Activated T-helper 17 cell treated with anti-CD3 and anti-CD28 coated beads, Interleukin-2, amount 50 U/mL, for 72 hours (primary cell): Measurements from ENCODE around the gene MRPS23. TPM values are rescaled to one million over a fixed set of nuclear protein-coding genes. Genes with fewer than 3 reads are reported as not detected.

ENCODE experiments used
- ATAC-seq: fragments of 150-1000 bp; cut with Tn5 transposase; replicated peaks from 2 replicates; pipeline ENCODE4 v1.10.0; 2021; ENCODE audit warnings: mild to moderate bottlenecking, moderate library complexity
- H3K27ac Mint-ChIP-seq: one replicate; pipeline ENCODE4 v1.8.0; 2022; ENCODE audit warnings: mixed read lengths
- H3K27me3 Mint-ChIP-seq: one replicate; pipeline ENCODE4 v1.8.0; 2022; ENCODE audit warnings: mixed read lengths
- H3K36me3 Mint-ChIP-seq: one replicate; pipeline ENCODE4 v1.8.0; 2022; ENCODE audit warnings: low read depth, mild to moderate bottlenecking, mixed read lengths
- H3K4me1 Mint-ChIP-seq: one replicate; pipeline ENCODE4 v1.8.0; 2022; ENCODE audit warnings: mixed read lengths
- H3K4me3 Mint-ChIP-seq: one replicate; pipeline ENCODE4 v1.8.0; 2022; ENCODE audit warnings: mild to moderate bottlenecking, mixed read lengths
- H3K9me3 Mint-ChIP-seq: one replicate; pipeline ENCODE4 v1.8.0; 2022; ENCODE audit warnings: mixed read lengths
- total RNA-seq, 2 donors: library from RNA; stranded (reverse); gene quantifications; one replicate each; pipeline ENCODE4 v1.2.3, GENCODE V29; 2022

MRPS23 gene
- total RNA-seq, 2 donors from 2014 or later, result 27.5 to 48.5 TPM

DNA sequence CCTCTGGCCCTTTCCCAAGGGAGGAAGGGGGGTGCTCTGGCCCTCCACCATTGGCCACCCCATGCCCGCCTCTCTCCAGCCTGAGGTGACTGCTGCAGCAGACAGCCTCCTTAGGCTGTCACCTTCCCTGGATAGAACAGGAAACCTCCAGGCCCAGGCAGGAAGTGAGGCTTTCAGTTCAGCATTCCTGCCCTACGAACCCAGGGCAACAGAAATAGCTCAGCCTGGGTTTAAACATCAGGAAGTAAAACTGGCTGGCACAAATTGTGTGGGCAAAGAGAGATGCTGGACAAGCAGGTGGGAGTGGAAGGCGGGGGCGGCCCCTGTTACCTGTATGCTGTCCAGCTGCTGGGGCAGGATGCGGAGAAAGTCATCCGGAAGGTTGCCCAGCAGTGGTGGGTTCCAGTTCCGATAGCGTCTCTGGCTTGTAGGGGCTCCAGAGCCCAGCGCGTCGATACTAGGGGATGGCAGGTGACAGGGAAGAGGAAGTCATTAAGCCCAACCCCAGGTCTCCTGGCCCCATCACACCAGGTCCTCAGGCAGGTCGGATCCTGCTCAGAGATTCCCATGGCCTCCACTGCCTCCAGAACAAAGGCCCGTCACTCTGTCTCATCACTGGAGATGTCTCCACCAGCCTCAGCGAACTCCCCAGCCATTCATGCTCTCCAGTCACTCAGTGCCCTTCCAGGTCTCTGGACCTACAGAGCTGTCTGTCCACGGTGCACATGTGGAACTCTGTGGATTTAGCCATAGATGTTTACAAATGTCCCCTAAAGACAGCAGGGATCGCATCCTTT is 23.6 kb upstream of the MRPS23 start:
- peaks cover 23% of the 10 kb centered on the region for H3K27me3 Mint-ChIP-seq
- H3K4me1 Mint-ChIP-seq, result peaks cover 9% of the 10 kb centered on the region
- H3K4me3 Mint-ChIP-seq, result peak overlapping the region; percentile 32
- no peak for ATAC-seq
- no peaks in the 10 kb centered on the region for H3K36me3 Mint-ChIP-seq
- no peaks in the 10 kb centered on the region for H3K9me3 Mint-ChIP-seq
- no peak overlapping the region for H3K27ac Mint-ChIP-seq

DNA sequence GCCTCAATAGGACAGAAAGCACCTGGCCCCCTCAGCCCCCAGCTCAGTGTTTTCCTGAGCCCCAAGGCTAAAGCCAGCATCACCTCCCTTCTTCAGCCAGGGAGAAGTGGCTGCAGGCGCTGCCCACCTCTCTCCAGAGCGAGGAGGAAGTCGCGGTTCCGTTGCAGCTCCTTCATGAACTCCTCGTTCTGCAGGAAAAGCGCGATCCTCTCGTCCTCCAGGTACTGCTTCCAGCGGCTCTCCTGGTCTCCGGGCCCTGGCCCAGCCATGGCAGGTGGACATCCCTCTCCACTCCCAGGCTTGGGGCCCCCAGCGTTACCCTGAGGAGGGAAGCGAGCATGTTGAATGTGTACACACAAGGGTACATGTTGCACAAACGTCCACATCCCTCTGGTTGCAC is 22.7 kb upstream of the MRPS23 start:
- Mint-ChIP-seq H3K4me3 (no peak overlapping the region), H3K4me1 (peaks cover 8% of the 10 kb centered on the region), H3K27ac (no peak overlapping the region), H3K27me3 (peaks cover 23% of the 10 kb centered on the region), H3K36me3 (no peaks in the 10 kb centered on the region), H3K9me3 (no peaks in the 10 kb centered on the region)
- no peak for ATAC-seq

DNA sequence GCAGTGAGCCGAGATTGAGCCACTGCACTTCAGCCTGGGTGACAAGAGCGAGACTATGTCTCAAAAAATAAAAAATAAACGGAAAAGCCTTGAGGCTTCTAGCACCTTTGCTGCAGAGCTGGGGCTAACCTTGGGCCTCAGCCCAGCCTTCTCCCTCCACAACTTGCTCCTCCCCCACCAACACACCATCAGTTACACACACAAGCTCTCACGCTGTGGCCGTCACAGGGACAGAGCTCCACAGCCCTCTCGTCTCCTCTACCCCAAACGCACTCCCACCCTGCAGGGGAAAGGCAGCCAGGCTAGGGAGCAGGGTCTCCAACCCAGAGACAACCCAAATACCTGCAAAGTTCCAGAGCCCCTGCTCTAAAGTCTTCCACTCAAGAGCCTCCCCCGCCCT is 22.0 kb upstream of the MRPS23 start:
- Mint-ChIP-seq H3K4me1 (peaks cover 10% of the 10 kb centered on the region), H3K27ac (no peak overlapping the region), H3K9me3 (no peaks in the 10 kb centered on the region), H3K27me3 (peaks cover 23% of the 10 kb centered on the region), H3K4me3 (no peak overlapping the region), H3K36me3 (no peaks in the 10 kb centered on the region)
- ATAC-seq, result no peak

DNA sequence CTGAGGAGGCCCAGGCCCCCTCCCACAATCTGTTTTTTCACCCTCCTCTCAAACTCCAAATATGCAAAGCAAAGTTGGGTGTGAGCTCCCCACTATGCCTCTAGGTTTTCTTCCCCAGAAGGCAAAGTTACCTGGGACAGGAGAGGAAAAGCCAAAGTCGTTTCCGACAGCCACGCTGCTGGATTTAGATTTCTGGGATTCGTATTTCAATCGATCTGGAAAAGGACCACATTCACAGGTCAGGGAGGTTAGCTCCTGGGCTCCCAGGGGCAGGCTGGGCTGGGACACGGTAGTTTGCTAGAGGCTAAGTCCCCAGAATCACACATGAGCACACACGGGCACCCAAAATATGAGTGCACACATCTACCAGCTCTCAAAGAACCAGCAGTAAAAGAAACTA is 21.3 kb upstream of the MRPS23 start:
- H3K9me3 Mint-ChIP-seq, result no peaks in the 10 kb centered on the region
- H3K27me3 Mint-ChIP-seq, result peaks cover 19% of the 10 kb centered on the region
- H3K4me1 Mint-ChIP-seq, result peaks cover 10% of the 10 kb centered on the region
- H3K36me3 Mint-ChIP-seq, result no peaks in the 10 kb centered on the region
- no peak for ATAC-seq
- no peak overlapping the region for H3K27ac Mint-ChIP-seq
- no peak overlapping the region for H3K4me3 Mint-ChIP-seq

DNA sequence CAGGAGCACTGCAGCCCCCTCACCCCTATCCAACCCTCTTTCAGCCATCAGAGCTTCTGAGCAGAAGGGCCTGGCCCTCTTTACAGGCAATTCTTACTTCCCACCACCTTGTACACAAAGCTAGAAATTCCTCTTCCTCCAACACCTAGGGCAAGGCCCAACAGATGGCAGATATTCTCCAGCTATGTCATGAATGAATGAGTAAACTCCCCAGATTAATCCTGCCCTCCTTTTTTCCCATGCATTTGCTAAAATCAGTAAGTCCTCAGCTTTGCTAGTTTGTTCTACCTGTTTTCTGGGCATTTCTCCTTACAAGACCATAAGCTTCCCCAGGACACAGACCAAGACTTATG is 20.4 kb upstream of the MRPS23 start:
- no peak overlapping the region for H3K4me3 Mint-ChIP-seq
- peaks cover 10% of the 10 kb centered on the region for H3K4me1 Mint-ChIP-seq
- no peak for ATAC-seq
- H3K36me3 Mint-ChIP-seq, result no peaks in the 10 kb centered on the region
- H3K27me3 Mint-ChIP-seq, result peaks cover 16% of the 10 kb centered on the region
- H3K27ac Mint-ChIP-seq, result no peak overlapping the region
- H3K9me3 Mint-ChIP-seq, result no peaks in the 10 kb centered on the region

DNA sequence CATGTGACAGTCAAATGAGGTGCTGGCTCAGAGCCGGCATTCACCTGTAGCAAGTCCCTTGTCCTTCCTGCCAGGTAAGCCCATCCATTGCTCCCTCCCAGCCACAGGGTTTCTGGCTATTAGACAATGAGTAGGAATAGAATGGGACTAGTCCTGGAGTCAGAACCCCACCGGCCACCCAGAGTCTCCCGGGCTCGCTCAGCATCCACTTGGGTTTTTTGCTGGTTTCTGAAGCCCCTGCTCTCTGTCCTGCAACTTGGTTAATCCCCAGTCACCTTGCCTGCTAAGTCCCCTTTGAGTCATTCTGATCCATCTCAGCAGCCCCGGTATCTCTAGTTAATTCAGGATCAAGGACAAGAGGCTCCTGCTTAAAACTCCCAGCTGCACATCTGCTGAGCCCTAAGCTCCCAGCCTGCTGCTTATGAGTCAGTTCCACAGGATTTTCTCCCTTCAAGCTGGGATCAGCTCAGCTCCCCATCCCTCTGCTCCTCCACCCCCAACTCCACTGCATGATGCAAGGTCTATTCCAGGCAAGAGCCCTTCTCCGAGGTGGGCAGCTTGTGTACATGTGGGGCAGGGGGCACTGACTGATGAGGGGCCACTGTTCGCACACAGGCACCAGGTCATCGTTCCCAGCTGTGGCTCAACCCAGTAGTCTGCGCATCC is 19.9 kb upstream of the MRPS23 start:
- H3K27ac Mint-ChIP-seq, result no peak overlapping the region
- H3K9me3 Mint-ChIP-seq, result no peaks in the 10 kb centered on the region

DNA sequence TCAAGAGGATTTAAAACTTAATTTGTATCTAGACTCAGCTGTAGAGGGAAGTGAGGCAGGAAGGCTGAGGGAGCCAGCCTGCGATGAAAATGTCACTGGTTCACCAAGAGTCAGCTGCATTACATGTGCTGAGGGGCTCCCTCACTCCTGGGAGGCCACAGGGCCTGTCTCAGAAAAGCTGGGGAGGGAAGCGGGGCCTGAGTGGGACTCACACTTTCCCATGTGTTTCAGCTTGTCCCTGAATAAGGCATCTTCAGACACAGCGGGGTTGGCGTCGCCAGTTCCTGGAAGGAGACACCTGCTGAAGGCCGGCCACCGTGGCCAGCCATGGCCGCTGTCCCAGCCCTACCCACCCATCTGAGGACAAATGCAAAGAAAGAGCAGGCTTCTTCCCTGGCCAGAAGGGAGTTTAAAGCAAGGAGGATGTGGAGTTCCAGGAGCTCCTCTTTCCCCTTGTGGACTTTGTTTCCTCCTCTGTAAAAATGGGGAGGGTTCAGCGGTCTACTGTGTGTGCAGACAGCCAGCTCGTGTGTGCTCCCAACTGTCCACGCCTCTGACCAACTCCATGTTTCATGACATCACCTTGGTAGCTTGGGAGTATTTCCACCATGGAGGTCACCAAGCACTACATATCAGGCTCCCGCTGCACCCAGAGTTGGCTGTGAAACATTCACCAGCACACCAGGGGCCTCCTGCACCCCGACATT is 19.2 kb upstream of the MRPS23 start:
- H3K4me3 Mint-ChIP-seq, result no peak overlapping the region
- H3K36me3 Mint-ChIP-seq, result no peaks in the 10 kb centered on the region
- no peak overlapping the region for H3K27ac Mint-ChIP-seq
- no peak for ATAC-seq
- H3K4me1 Mint-ChIP-seq, result peaks cover 9% of the 10 kb centered on the region
- no peaks in the 10 kb centered on the region for H3K9me3 Mint-ChIP-seq
- H3K27me3 Mint-ChIP-seq, result peaks cover 13% of the 10 kb centered on the region

More for the DNA sequence above, 19.9 kb upstream of the MRPS23 start:
- no peak for ATAC-seq
- Mint-ChIP-seq H3K4me1 (peaks cover 10% of the 10 kb centered on the region), H3K27me3 (peaks cover 16% of the 10 kb centered on the region), H3K4me3 (no peak overlapping the region), H3K36me3 (no peaks in the 10 kb centered on the region)

DNA sequence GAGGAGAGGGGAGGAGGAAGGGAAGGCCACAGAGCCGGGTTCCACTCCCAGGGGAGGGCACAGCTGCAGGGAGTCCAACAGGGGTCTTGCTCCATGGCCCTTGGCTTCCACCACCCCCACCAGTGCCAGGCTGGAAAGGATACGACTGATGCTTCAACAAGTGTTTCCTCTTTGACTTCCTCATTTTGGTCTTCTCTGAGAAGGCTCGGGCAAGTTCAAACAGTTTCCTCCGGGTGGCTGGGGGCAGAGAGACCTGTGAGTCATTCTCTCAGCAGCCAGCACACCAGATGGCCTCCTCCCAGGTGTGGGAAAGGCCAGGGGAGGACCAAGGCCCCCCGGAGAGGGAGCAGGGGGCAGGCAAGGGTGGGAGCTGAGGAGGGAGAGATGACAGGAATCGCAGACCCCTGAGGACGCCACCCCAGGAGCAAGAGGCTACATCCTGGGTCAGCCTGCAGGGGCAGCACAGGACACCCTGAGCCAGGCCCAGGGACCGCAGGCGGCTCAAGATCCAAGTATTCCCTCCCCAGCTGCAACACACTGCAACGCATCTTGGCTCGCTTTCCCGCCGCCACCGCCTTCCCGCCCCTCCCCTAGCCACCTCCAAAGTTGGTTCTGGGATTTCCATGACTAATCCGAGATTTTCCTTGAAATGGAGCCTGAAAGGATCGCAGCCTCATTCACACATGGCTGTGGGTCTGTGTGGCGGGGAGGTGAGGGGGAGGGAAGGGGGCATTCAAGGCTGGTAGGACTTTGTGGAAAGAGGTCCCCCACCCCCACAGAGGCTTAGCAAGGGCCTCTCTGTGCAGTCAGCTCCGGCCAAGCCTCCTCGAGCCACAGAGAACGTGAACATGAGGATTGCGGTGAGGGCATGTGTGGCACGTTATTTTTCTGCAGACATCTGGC is 18.4 kb upstream of the MRPS23 start:
- peak overlapping the region; percentile 37 for H3K4me3 Mint-ChIP-seq
- H3K27me3 Mint-ChIP-seq, result peaks cover 13% of the 10 kb centered on the region
- H3K9me3 Mint-ChIP-seq, result no peaks in the 10 kb centered on the region
- no peaks in the 10 kb centered on the region for H3K36me3 Mint-ChIP-seq
- H3K4me1 Mint-ChIP-seq, result peaks cover 7% of the 10 kb centered on the region
- H3K27ac Mint-ChIP-seq, result peak overlapping the region; percentile 85
- ATAC-seq, result peak; percentile 74

DNA sequence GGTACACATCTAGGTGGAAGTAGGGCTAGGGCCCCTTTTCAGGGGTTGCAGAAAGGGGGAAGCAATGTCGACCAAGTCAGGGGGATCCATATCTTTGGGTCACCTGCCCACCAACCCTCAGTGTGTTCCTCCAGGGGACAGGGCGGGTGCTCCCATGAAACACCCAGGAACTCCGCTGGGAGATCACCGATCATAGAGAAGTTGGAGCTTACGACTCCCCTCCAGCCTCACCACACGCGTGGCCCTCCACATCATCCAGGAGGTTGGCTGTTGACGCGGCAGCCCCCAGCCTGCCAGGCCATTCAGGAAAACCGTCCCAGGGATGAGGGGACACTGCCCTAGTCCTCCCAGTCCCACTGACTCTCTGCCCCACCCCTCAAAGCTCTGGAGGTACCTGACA is 17.3 kb upstream of the MRPS23 start:
- no peaks in the 10 kb centered on the region for H3K36me3 Mint-ChIP-seq
- H3K4me3 Mint-ChIP-seq, result no peak overlapping the region
- H3K9me3 Mint-ChIP-seq, result no peaks in the 10 kb centered on the region
- H3K27ac Mint-ChIP-seq, result no peak overlapping the region
- H3K27me3 Mint-ChIP-seq, result peaks cover 8% of the 10 kb centered on the region
- H3K4me1 Mint-ChIP-seq, result peaks cover 7% of the 10 kb centered on the region
- no peak for ATAC-seq

DNA sequence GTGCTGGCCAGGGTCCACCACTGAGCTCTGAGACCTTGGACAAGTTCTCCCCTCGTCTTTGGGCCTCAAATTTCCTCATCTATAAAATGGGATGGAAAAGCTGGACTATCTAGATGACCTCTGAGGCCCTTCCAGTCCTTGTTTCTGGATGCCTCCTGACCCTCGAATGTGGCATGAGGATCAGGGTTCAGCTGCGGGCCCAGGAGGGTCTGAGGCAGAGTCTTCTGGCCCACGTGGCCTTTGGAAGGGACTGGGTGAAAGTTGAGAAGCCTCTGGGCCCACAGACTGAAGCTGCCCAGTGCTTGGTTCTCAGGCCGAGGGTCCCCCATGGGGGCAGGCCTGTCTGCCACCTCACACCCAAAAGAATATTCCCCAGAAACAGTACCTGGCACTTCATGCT is 16.9 kb upstream of the MRPS23 start:
- ATAC-seq, result no peak
- Mint-ChIP-seq H3K27ac (no peak overlapping the region), H3K27me3 (peaks cover 4% of the 10 kb centered on the region), H3K36me3 (no peaks in the 10 kb centered on the region), H3K9me3 (no peaks in the 10 kb centered on the region), H3K4me3 (no peak overlapping the region), H3K4me1 (peaks cover 7% of the 10 kb centered on the region)

DNA sequence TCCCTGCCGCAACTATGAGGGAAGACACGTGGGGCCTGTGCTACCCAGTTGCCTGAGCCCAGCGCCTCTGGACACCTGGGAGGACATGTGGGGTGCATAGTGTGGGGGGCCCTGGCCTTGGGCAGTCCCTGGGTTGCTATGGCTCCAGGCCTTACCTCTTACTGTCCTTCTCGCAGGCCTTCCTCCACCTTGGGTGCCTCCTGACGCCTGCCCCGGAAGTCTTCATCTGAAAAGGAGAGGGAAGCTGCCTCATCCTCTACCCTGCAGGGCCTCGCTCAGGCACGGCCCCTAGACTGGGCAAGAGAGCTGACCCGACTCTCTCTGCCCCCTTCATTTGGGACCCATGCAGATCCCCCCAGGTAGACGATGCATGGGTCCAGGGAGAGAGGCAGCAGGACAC is 16.5 kb upstream of the MRPS23 start:
- H3K27ac Mint-ChIP-seq, result no peak overlapping the region
- H3K4me1 Mint-ChIP-seq, result peaks cover 7% of the 10 kb centered on the region
- no peaks in the 10 kb centered on the region for H3K36me3 Mint-ChIP-seq
- H3K9me3 Mint-ChIP-seq, result no peaks in the 10 kb centered on the region
- no peak overlapping the region for H3K4me3 Mint-ChIP-seq
- no peak for ATAC-seq
- peaks cover 4% of the 10 kb centered on the region for H3K27me3 Mint-ChIP-seq

DNA sequence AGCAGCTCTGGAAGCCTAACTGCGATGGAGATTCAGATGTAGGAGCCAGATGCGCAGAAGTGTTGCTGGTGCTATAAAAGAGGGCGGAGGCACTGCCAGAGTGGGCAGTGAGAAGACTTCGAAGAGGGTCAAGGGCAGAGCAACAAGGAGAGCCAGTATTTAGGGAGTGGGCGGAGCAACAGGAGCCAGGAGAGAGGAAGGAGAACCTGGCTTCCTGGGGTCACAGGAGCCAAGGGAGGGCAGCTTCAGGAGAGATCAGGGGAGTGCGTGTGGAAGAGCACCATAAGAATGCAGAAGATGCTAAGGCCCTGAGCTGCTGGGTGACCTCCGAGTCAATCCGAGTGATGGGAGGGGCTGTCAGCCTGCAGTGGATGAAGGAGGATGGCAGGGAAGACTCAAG is 14.4 kb upstream of the MRPS23 start:
- Mint-ChIP-seq H3K27ac (no peak overlapping the region), H3K4me1 (peaks cover 13% of the 10 kb centered on the region), H3K4me3 (no peak overlapping the region), H3K36me3 (no peaks in the 10 kb centered on the region), H3K9me3 (no peaks in the 10 kb centered on the region), H3K27me3 (no peaks in the 10 kb centered on the region)
- ATAC-seq, result no peak

DNA sequence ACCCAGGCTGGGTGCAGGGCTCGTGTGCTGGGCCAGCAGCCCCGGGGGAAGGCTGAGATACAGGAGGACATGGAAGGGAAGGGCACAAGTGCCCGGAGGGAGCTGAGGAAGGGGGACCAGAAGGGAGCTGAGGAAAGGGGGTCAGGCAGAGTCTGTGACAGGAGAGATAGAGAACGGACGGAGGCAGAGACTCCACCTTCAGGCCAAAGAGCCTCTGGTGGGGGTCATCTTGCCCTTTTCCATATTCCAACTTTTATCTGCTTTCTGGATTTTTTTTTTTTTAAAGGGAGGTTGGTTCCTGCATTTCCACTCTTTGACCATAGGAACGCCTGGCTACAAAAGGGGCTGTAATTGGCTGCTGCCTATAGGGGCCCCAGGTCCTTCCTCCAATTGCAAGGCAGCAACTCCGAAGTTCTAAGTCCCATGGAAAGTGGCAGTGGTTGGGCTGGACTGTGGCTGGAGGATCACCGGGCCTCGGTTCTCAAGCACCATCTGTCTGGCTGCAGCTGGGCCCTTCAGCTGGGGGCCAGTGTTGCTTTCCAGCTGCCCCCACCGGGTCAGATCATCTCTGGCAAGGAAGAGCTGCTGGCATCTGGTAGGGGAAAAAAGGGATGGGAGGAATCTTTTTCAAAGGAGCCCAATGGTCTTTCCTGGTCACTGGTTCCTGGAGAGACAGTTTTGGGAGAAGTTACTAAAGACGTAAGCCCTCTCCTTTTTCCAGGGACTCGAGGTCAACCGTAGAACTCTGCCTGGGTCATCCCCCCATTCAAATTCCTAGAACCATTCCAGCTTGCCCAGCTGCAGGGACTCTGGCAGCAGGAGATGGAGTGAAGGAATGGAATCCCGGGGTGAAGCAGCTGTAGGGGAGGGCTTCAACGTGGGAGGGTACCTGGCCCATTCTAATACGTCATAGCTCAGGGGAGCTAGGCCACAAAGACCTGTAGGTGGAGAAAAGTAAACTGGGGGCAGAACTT is 13.1 kb upstream of the MRPS23 start:
- ATAC-seq, result no peak
- H3K9me3 Mint-ChIP-seq, result no peaks in the 10 kb centered on the region
- no peak overlapping the region for H3K27ac Mint-ChIP-seq
- H3K36me3 Mint-ChIP-seq, result no peaks in the 10 kb centered on the region
- H3K4me1 Mint-ChIP-seq, result peaks cover 13% of the 10 kb centered on the region
- H3K4me3 Mint-ChIP-seq, result no peak overlapping the region
- H3K27me3 Mint-ChIP-seq, result no peaks in the 10 kb centered on the region
